ENCODE results near the gene GSTT2B. TPM values are rescaled to one million over a fixed set of nuclear protein-coding genes. Genes with fewer than 3 reads are reported as not detected.
"Not testable (repeated sequence)": the region's sequence is repeated elsewhere in the genome, so short reads cannot be mapped to it uniquely, and the experiment has no call there.

Gene GSTT2B
- total RNA-seq, 1 donor: 13.8 TPM

- peak; percentile 8 for DNase-seq (ENCODE audit: insufficient read length, low spot score, missing footprints)
- Histone ChIP-seq H3K27me3 (ENCODE audit: insufficient read depth, low read length) (no peaks in the 10 kb centered on the region), H3K4me2 (ENCODE audit: insufficient read depth, low read length) (no peak overlapping the region), H3K27ac (ENCODE audit: low read depth, low read length) (no peak overlapping the region), H3K4me3 (ENCODE audit: insufficient read depth, low read length) (no peak overlapping the region), H3K36me3 (ENCODE audit: insufficient read depth, low read length) (peaks cover 29% of the 10 kb centered on the region), H3K9me3 (ENCODE audit: low read depth, low read length) (no peaks in the 10 kb centered on the region), H2AFZ (ENCODE audit: low read length) (no peak overlapping the region), H3K79me2 (ENCODE audit: insufficient read depth, low read length) (peaks cover 30% of the 10 kb centered on the region), H3K4me1 (ENCODE audit: insufficient read depth, low read length) (no peaks in the 10 kb centered on the region), H4K20me1 (ENCODE audit: insufficient read depth, low read length) (peaks cover 7% of the 10 kb centered on the region)
- no peak for TF ChIP-seq CTCF (IDR thresholded peaks at IDR 0.05; ENCODE audit: extremely low read depth, low read depth, low read length)
Measured at GRCh38 chr22:23970816-23971486, 10.0 kb upstream of the GSTT2B start.

- Histone ChIP-seq H4K20me1 (ENCODE audit: insufficient read depth, low read length) (peaks cover 7% of the 10 kb centered on the region), H3K27me3 (ENCODE audit: insufficient read depth, low read length) (no peaks in the 10 kb centered on the region), H3K79me2 (ENCODE audit: insufficient read depth, low read length) (peaks cover 30% of the 10 kb centered on the region), H3K4me3 (ENCODE audit: insufficient read depth, low read length) (no peak overlapping the region), H3K4me1 (ENCODE audit: insufficient read depth, low read length) (no peaks in the 10 kb centered on the region), H3K27ac (ENCODE audit: low read depth, low read length) (no peak overlapping the region), H2AFZ (ENCODE audit: low read length) (no peak overlapping the region), H3K36me3 (ENCODE audit: insufficient read depth, low read length) (peaks cover 29% of the 10 kb centered on the region), H3K4me2 (ENCODE audit: insufficient read depth, low read length) (no peak overlapping the region), H3K9me3 (ENCODE audit: low read depth, low read length) (no peaks in the 10 kb centered on the region)
- no peak for TF ChIP-seq CTCF (IDR thresholded peaks at IDR 0.05; ENCODE audit: extremely low read depth, low read depth, low read length)
- DNase-seq (ENCODE audit: insufficient read length, low spot score, missing footprints): peak; percentile 53
Measured at GRCh38 chr22:23970201-23970641, 9.2 kb upstream of the GSTT2B start.

- H2AFZ ChIP-seq (ENCODE audit: low read length): no peak overlapping the region
- H3K4me1 ChIP-seq (ENCODE audit: insufficient read depth, low read length): no peaks in the 10 kb centered on the region
- H4K20me1 ChIP-seq (ENCODE audit: insufficient read depth, low read length): peaks cover 7% of the 10 kb centered on the region
- no peak for TF ChIP-seq CTCF (IDR thresholded peaks at IDR 0.05; ENCODE audit: extremely low read depth, low read depth, low read length)
- H3K27me3 ChIP-seq (ENCODE audit: insufficient read depth, low read length): no peaks in the 10 kb centered on the region
- H3K4me3 ChIP-seq (ENCODE audit: insufficient read depth, low read length): no peak overlapping the region
- H3K79me2 ChIP-seq (ENCODE audit: insufficient read depth, low read length): peaks cover 30% of the 10 kb centered on the region
- no peak overlapping the region for H3K4me2 ChIP-seq (ENCODE audit: insufficient read depth, low read length)
- peaks cover 29% of the 10 kb centered on the region for H3K36me3 ChIP-seq (ENCODE audit: insufficient read depth, low read length)
- DNase-seq (ENCODE audit: insufficient read length, low spot score, missing footprints): peak; percentile 18
- H3K27ac ChIP-seq (ENCODE audit: low read depth, low read length): no peak overlapping the region
- H3K9me3 ChIP-seq (ENCODE audit: low read depth, low read length): no peaks in the 10 kb centered on the region
Measured at GRCh38 chr22:23969071-23969470, 8.1 kb upstream of the GSTT2B start.

GRCh38 chr22:23966568-23966967, 5.6 kb upstream of the GSTT2B start, which contains the start of gene DDTL:
DDTL (plus strand) TSS chr22:23966888; CDS start chr22:23966915, 27 bp downstream.
- Histone ChIP-seq H3K36me3 (ENCODE audit: insufficient read depth, low read length) (peaks cover 25% of the 10 kb centered on the region), H3K79me2 (ENCODE audit: insufficient read depth, low read length) (peaks cover 26% of the 10 kb centered on the region)
- not testable (repeated sequence) for H3K4me2 ChIP-seq (ENCODE audit: insufficient read depth, low read length); H4K20me1 ChIP-seq (ENCODE audit: insufficient read depth, low read length); H3K4me1 ChIP-seq (ENCODE audit: insufficient read depth, low read length); H3K27ac ChIP-seq (ENCODE audit: low read depth, low read length); H3K9me3 ChIP-seq (ENCODE audit: low read depth, low read length); H3K4me3 ChIP-seq (ENCODE audit: insufficient read depth, low read length); H3K27me3 ChIP-seq (ENCODE audit: insufficient read depth, low read length); H2AFZ ChIP-seq (ENCODE audit: low read length); DNase-seq (ENCODE audit: insufficient read length, low spot score, missing footprints)

GRCh38 chr22:23966094-23966493, 5.1 kb upstream of the GSTT2B start:
- not testable (repeated sequence) for H3K27me3 ChIP-seq (ENCODE audit: insufficient read depth, low read length); H3K4me1 ChIP-seq (ENCODE audit: insufficient read depth, low read length); H2AFZ ChIP-seq (ENCODE audit: low read length); H3K4me3 ChIP-seq (ENCODE audit: insufficient read depth, low read length); H3K4me2 ChIP-seq (ENCODE audit: insufficient read depth, low read length); H4K20me1 ChIP-seq (ENCODE audit: insufficient read depth, low read length); DNase-seq (ENCODE audit: insufficient read length, low spot score, missing footprints); H3K27ac ChIP-seq (ENCODE audit: low read depth, low read length); H3K9me3 ChIP-seq (ENCODE audit: low read depth, low read length)
- Histone ChIP-seq H3K79me2 (ENCODE audit: insufficient read depth, low read length) (peaks cover 21% of the 10 kb centered on the region), H3K36me3 (ENCODE audit: insufficient read depth, low read length) (peaks cover 20% of the 10 kb centered on the region)

Measured in osteoblast (primary cell).